H54 (cell line): ENCODE results near the gene TAF10.

Experiments
- DNase-seq: peaks from one replicate; pipeline ENCODE4 v3.0.0; 2011; ENCODE audit warnings: low spot score, mixed read lengths; ENCODE audit not compliant: insufficient read length
- FAIRE-seq: peaks from 3 replicates; lab custom pipeline; 2011; peaks lifted over from hg19 to GRCh38; lab: Jason Lieb, UNC
- POLR2A ChIP-seq: IDR thresholded peaks from 2 replicates; pipeline ENCODE4 v1.6.1; 2011; ENCODE audit warnings: low read depth, mild to moderate bottlenecking, low read length

The TAF10 gene

DNA sequence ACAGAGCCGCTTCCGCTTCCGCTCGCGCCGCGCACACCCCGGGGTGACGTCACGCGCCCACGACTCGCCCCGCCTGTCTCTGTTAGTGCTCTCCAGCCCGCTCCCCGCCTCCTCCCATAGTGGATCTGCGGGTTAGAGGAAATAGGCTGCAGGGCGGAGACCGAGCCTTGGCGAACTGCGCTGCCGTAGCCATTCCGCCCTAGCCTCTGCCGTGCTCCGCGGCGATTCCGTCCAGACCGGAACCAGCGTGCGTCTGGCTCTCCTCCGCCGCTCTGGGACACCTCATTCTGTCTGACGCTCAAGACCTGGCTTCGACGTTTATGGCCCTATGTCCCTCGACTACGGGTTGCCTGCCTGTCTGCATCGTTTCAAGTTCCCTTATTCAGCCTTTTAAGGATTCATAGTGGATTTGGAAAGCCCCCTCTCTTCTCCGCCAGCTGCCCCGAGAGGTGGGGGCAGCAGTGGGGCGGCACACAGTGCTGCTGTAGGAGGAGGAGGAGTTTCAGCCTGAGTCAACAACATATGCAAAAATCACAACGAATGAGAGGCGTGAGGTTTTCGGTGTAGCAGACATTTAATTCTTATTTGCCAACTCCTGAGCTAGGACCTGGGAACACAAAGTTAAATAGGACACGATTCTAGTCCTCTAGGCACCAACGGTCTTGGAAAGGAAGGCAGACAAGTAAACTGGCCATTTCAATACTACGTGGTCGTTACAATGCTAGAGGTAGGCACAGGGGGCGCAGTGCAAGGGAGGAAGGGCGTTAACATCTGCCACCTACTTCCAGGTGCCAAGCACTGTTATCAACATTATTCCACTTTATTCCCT lies at the start of gene TAF10:
TAF10 (minus strand) TSS at position 4 of the 829 bp plus-strand sequence. CDS start 27 bp downstream, outside the sequence.
- no peak for FAIRE-seq
- DNase-seq: peak; percentile 92
- peak; percentile 96 for TF ChIP-seq POLR2A

DNA sequence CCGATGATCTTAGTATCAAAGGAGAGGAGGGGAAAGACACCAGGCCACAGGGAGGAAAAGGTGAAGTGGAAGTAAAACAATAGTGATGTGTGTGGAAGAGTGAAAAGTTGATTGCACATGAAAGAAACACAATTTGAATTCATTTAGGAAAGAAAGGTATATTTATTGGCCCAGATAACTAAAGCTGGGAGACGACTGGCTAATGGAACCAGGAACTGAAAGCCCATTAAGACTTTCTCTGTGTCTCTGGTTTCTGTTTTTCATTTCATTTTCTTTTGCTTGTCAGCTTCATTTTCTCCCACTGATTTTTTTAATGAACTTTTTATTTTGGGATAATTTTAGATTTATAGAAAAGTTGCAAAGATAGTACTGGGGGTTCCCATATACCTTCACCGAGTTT lies 48.7 kb upstream of the TAF10 start:
- no peak for DNase-seq
- TF ChIP-seq POLR2A: no peak
- FAIRE-seq: no peak

DNA sequence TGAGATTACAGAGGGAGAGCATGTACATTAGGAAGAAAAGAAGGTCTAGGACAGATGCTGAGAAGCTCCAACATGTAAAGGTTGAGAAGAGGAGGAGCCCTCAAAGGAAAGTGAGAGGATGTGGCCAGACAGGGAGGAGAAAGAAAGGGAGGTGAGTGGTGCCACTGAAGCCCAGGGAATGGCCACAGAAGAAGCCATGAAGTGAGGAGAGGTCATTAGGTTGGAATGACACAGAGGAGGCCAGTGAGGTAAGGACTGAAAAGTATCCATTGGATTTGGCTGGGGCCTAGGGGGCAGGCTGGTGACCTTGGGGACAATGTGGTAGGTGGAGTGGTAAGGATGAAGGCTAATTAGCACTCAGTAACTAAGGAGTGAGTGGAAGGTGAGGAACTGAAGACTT lies 46.6 kb upstream of the TAF10 start:
- no peak for TF ChIP-seq POLR2A
- DNase-seq: no peak
- FAIRE-seq: no peak

DNA sequence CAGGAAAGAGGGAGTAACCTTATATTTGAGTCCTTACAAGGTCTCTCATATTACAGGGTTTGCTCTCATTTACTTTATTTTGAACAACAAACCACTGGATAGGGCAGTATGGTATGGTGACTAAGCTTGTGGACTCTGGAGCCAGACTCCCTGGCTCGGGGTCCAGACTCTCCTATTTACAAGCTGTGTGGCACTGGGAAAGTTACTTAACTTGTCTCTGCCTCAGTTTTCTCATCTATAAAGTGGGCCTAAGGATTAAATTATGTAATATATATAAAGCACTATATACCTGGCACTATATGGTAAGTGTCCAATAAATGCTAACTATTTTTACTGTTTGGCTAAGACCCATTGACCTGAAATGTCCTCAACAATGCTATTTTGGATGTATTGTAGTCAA lies 45.3 kb upstream of the TAF10 start:
- TF ChIP-seq POLR2A: no peak
- FAIRE-seq (no peak), DNase-seq (no peak)

DNA sequence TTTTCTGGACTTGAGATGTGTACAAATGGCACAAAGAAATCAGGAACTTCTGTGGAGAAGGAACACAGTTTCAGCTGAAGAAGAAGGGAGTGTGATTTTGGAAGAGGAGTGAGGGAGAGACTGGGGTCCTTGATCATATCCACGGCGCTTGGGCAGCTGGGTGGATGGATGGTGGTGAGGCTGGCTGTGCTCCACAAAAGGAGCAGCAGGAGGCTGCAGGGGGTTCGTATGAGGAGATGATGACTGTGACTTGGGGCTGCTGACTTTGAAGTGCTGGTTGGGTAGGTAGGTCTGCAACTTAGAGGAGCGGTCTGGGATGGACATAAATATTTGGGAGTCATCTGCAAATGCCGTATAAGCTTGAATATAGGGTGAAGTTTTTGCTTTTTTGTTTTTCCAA lies 44.9 kb upstream of the TAF10 start:
- no peak for FAIRE-seq
- no peak for TF ChIP-seq POLR2A
- no peak for DNase-seq

DNA sequence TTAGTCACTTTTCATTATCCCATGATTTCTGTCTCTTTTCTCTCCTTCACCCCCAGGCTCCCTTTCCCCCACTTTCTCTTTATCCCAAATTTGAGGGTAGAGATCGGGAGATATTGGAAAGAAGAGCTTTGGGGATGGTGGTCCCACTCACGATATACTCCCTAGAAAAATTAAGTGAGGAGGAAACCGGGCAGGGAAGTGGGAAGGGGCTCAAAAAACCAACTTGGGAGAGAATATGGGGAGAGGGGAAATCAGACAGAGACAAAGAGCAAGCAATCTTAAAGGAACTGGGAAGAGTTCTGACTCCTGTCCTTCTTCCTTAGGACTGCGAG lies 44.5 kb upstream of the TAF10 start:
- DNase-seq (no peak), FAIRE-seq (no peak)
- no peak for TF ChIP-seq POLR2A

DNA sequence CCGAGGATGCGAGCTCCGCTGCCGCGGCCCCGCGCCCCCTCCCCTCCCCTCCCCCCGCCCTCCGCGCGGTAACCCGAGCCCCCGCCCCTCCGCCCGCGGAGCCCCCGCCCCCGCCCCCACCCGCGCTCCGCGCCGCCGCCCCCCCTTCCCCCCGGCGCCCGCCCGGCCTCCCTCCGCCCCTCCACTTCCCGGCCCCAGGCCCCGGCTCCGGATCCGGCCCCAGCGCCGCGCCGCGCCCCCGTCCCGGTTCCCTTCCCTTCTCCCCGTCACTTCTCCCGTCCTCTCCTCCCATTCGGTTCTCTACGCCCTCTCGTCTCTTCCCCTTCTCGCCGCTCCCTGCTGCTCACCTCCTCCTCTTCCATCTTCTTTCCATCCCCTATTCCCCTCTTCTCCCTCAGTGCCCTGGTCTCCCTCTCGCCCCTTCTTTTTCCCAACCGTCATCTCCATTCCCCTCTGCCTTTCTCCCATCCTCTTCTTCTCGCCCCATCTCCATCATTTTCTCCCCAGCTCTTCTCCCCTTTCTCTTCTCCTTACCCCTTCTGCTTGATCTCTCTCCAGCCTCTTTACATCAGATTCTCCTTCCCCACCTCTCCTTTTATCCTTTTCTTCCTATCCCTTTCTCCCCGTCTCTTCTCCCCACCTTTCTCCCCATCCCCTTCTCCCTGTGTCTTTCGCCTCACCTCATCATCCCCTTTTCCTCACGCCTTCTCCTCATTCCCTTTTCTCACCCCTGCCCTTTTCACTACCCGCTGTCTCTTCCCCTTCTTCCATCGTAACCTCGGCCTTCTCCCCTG lies 44.0 kb upstream of the TAF10 start, which contains the start of gene DCHS1:
DCHS1 (minus strand) TSS at position 20 of the 794 bp plus-strand sequence. CDS start 14,196 bp downstream, outside the sequence.
- DNase-seq: no peak
- FAIRE-seq: no peak
- no peak for TF ChIP-seq POLR2A

DNA sequence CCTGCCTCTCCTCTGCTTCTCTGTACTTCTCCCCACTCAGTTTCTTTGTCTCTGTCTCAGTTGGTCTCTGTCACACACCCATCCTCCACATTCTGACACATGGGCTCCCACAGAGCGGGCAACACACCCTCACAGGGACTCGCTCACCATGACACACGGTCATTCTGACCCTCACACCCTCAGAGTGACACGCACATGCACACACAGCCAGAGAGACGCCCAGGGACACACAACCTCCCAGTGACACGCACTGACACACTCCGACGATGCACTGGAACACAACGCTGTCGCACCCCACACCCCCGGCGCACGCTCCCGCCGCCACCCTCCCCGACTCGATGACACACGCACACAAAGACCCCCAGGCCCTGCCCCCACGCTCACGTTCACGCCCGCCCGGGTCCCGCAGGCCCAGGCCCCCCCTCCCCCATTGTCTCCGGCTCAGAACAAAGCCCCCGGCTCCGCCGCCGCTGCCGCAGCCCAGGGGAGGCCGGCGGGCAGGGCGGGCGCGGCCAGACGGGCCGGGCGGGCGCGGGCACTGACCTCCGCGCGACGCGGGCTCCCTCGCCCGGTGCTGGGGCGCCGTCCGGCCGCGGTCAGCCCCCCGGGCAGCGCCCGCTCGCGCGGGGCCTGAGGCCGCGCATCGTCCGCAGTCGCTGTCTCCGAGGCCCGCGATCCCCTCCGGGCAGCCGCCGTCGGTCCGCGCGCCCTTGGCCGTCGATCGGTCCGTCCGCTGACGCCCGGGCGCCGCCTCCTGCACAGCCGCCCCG lies 43.2 kb upstream of the TAF10 start:
- FAIRE-seq (no peak), DNase-seq (no peak)
- TF ChIP-seq POLR2A: no peak

DNA sequence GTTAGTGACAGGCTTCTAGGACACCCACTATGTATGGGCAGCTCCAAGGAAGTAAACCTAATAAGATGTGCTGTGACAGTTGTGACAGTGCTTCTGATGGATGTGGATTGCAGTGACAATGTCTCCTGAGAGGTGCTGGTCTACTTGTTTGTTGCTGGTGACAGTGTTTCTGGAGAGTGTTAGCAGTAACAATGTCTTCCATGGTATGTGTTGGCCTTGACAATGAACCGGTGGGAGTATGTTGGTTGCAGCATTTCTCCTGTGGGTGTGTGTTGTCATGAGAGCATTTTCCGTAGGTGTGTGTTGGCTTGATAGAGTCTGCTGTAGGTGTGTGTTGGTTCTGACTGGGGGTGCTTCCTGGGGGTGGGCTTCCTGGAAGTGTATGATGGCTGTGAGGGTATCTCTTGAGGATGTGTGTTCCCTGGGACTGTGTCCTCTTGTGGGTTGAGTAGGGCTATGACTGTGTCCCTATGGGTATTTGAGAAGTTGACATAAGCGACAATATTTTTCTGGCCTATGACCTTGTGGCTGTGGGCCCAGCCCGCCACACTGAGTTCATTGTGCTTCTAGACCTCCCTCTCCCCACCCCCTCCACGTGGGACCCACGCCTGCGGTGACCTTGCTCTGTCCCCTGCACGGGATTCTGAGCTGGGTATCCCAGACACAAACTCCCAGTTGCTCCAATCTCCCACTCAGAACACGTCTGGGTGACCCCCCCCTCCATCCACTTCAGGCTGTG lies 42.4 kb upstream of the TAF10 start:
- FAIRE-seq (no peak), DNase-seq (no peak)
- TF ChIP-seq POLR2A: no peak

DNA sequence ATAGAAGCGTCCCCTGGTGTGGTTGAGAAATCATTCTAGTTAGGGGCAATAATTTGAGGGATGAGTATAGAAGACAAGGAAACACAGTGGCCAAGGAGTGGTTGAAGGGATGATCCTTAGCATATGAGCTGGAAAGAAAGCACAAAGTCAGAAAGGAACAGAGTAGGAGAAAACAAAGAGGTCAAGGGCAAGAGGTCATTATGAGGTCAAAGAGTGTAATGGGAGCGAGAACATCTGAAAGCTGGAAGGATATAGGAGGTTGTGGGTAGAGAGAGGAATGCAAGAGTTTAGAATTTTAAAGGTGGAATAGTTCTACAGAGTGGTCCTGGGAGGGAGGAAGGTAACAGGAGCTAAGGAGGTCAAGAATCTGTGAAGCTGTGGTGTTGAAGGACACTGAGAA lies 41.6 kb upstream of the TAF10 start:
- no peak for TF ChIP-seq POLR2A
- no peak for FAIRE-seq

DNA sequence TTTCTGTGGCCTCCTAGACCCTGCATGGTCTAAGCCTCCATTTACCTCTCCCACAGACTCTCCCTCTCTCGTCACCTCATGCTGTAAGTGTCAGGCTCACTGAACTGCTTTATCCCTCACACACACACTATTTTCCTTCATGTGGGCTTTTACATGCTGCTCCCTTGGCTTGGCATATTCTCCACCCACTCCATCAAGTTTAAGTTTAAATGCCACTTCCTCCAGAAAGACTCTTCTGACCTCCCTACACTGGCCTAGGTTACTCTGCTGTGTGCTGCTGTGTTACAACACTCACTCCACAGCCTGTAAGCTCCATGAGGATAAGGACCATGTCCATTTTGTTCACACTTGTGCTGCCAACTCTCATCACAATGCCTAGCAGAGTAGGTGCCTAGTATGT lies 41.1 kb upstream of the TAF10 start:
- no peak for FAIRE-seq
- TF ChIP-seq POLR2A: no peak
- DNase-seq: no peak

More for the DNA sequence above, 41.6 kb upstream of the TAF10 start:
- DNase-seq: no peak

DNA sequence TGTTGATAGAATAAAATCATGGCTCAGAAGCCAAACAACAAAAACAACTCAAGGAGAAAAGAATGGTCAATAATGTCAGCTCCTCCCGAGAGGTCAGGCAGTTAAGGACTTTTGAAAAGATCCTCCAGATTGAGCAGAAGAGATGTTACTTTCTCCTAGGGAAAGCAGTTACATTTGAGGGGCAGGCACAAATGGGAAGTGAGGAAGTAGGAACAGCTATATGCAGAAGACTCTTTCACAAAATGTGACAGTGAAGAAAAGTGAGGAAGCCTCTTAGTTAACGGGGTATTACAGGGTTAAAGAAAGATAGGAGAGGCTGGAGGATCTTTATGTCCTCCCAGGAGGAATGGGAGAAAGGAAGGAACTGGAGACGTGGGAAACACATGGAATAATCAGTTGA lies 40.2 kb upstream of the TAF10 start:
- DNase-seq: no peak
- TF ChIP-seq POLR2A: no peak
- no peak for FAIRE-seq

DNA sequence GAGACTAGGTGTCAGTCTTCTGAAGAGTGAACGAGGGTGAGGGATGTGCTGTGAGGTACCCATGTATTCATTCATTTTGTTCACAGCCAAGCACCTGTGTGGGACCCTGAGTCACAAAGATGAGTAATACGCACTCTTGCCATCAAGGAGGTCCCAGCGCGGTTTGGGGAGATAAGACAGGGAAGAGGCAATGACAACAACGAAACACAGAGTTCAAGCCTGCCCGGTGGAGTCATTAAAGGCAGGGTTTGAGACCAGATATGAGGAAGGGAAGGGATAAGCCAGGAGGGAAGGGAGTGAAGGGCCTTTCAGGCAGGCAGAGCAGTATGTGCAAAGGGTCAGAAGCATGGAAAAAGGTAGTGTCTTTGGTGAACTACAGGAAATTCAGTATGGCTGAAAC lies 39.0 kb upstream of the TAF10 start:
- FAIRE-seq (no peak), DNase-seq (no peak)
- TF ChIP-seq POLR2A: no peak

DNA sequence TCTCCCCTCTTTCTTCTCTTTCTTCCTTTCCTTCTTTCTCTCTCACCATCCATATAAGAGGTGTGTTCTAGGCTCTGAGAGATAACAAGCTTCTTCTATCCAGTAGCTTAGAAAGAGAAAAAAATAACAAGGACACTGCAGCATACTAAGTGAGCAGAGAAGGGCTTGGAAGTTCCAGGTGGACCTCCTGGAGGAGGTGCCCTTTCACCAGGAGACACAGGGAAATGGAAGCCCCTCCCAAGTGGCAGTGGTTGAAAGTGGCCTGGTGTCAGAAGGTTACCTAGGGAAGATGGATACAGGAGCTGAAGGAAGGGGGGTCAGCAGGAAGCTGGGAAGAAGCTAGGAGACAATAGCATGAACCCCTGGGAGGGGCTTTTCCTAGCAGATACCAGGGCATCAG lies 38.1 kb upstream of the TAF10 start:
- no peak for FAIRE-seq
- no peak for DNase-seq

More for the DNA sequence above, 38.1 kb upstream of the TAF10 start:
- no peak for TF ChIP-seq POLR2A
